NCI-H510A treated with DMSO at 0.1 percent for 48 hours (cell line): Measurements from ENCODE around the gene SMURF2.
"Not testable (repeated sequence)": the region's sequence is repeated elsewhere in the genome, so short reads cannot be mapped to it uniquely, and the experiment has no call there.

Source experiments
- DNase-seq: peaks from one replicate; lab custom pipeline; 2025; lab: John Stamatoyannopoulos, UW

Gene SMURF2

DNA sequence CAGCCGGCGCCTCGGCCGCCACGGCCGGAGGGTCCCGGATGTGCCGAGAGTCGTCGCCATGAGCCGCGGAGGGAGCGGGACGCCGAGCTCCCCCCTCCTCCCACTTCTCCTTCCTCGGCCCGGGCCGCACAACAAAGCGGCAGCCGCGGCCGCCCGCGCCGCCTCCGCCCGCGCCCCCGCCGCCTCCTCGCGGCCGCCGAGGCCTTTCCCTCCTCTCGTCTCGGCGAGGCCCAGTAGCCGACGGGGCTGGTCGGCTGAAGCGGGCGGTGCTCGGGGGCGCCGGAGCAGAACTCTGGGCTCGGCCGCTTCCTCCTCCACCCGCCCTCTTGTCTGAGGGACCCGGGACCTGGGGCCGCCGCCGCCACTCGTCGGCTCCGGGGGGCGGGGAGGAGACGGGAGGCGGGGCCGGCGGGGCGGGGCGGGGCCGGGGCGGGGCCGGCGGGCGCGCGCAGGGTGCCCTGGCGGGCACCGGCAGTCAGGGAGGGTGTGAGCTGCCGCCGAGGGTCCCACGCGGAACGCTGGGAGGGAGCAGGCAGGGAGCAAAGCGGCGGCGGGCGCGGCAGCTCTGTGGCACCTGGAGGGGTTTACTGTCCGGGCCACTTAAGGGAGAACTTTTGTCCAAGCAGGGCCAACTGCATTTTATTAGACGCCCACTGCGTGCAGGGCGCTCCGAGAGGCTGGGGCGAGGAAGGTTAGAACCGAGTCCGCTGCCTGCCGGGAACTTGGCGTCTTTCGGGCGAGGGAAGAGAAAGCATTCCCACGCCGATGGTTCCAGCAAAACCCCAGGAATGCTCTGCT, at the start of gene SMURF2:
SMURF2 (minus strand) TSS at position 332 of the 798 bp plus-strand sequence. CDS start 427 bp downstream, outside the sequence.
- peak; percentile 64 for DNase-seq

DNA sequence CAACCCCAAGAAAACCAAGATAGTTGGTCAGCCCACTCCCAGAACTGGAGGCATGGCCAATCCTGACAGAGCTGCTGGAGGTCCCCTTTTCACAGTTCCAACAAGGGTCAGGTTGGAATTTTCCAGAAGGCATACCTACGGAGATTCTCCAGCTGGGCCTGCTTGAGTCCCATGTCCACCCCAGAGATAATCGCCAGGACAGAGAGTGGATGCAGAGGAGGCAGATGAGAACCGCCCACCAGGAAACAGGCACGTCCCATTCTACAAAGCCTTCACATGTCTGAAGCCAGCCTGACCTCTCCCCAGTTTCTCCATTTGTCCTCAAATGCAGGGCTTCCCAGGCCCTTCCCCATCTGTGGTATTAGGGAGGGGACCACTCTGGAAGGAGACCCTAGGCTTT, 47.4 kb upstream of the SMURF2 start:
- no peak for DNase-seq

- DNase-seq: peak; percentile 27
These were observed 45.0 kb upstream of the SMURF2 start for GRCh38 chr17:64707050-64707591.

DNA sequence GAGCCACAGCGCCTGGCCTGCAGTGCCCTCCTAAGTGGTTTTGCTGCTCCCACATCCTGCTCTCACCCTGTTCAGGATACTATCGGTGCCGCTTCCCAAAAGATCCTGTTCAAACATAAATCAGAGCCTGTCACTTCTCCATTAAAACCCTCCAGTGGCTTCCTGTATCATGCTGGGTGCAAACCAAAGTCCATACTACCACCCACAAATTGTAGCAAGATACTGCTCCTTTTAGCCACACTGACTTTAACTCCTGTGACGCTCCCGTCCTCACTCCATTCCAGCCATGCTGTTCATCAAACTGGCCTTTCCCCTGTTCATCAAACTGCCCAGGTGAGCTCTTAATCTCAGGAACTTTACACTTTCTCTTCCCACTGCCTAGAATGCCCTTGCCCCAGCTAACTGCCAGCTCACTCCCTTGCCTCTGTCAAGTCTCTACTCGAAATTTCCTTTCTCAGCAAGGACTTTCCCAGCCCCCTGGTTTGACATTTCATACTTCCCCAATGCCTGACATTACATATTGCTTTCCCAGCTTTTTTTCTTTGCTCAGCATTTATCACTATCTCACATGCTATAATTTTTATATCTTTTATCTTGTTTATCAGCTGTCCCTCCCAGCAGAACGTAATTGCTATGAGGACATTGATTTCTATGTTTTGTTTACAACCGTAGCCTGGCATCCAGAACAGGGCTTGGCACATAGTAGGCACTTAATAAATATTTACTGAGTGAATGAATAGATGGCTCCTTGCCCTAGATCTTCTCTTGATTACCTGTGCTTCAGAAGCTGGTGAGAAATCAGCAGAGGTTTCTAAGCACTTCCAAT, 44.3 kb upstream of the SMURF2 start:
- DNase-seq: no peak

DNA sequence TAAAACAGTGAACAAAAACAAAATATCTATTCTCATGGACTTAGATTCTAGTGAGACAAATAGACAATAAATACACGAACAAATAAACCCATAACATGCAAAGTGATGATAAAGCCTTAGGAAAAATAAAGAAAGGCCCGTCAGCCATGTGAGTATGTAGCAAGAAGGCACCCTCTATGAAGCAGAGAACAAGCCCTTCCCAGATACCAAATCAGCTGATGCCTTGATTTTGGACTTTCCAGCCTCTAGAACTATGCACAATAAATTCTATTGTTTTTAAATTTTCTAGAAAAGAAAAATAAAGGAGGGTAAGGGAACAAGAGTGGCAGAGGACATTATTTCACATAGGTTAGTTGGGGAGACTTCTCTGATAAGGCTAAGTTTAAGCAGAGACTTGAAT, 40.7 kb upstream of the SMURF2 start:
- no peak for DNase-seq

- DNase-seq: no peak
These were observed 36.6 kb upstream of the SMURF2 start for GRCh38 chr17:64698725-64699124.

GRCh38 chr17:64694207-64694606, 32.1 kb upstream of the SMURF2 start:
- DNase-seq: no peak

GRCh38 chr17:64692187-64692586, 30.1 kb upstream of the SMURF2 start:
- DNase-seq: no peak

DNA sequence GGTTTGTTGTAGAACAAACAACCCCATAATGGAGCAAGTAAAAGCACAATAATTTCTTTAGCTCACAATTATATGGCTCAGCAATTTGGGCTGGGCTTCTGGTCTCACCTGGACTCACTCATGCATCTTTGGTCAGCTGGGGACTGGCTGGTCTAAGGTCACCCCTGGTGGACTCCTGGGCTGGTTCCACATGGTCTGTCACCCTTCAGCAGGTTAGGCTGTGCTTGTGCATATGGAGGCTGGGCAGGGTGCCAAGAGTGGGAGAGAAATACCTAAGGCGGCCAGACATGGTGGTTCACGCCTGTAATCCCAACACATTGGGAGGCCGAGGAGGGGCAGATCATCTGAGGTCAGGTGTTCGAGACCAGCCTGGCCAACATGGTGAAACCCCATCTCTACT, 27.0 kb upstream of the SMURF2 start:
- DNase-seq: no peak

DNA sequence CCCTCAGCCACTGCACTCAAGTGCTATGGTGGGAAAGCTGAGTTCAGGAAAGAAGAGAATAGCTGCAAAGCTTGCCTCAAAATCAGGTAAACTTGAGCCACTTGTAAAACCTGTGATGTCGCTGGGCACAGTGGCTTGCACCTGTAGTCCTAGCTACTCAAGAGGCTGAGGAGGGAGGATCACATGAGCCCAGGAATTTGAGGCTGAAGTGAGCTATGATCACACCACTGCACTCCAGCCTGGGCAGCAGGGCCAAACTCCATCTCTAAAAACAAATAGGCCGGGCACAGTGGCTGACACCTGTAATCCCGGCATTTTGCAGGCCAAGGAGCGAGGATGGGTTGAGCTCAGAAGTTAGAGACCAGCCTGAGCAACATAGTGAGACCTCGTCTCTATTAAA, 26.4 kb upstream of the SMURF2 start:
- no peak for DNase-seq

- DNase-seq: no peak
These were observed 25.9 kb upstream of the SMURF2 start for GRCh38 chr17:64687961-64688360.

- DNase-seq: no peak
These were observed 25.3 kb upstream of the SMURF2 start for GRCh38 chr17:64687376-64687775.

GRCh38 chr17:64686705-64687104, 24.6 kb upstream of the SMURF2 start:
- DNase-seq: no peak

GRCh38 chr17:64685705-64686104, 23.6 kb upstream of the SMURF2 start:
- peak; percentile 44 for DNase-seq

GRCh38 chr17:64683796-64684195, 21.7 kb upstream of the SMURF2 start:
- no peak for DNase-seq

- DNase-seq: no peak
These were observed 20.4 kb upstream of the SMURF2 start for GRCh38 chr17:64682261-64683181.

DNA sequence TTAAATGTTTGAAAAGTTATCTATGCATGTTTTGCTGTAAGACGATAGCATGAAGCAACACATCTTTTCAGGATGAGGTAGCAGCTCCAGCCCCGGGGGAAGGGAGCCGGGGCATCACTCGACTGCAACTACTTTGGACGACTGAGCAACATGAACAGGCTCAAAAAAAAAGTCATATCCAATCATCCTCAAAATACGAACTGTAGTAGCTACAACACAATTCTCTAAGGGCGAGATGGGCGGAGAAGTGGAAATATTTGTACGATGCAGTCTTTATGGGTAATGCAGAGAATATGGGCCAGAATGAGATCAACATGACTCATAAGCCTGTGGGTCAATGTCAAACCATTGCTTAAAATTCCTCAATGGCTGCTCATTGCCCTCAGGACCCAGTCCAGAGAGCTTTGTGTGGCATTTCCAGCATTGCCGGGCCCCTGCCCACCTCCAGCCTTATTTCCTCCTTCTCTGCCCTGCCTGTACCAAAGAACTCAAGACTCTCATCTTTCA, 17.7 kb upstream of the SMURF2 start:
- DNase-seq: no peak

- no peak for DNase-seq
These were observed 14.7 kb upstream of the SMURF2 start for GRCh38 chr17:64676763-64677162.

DNA sequence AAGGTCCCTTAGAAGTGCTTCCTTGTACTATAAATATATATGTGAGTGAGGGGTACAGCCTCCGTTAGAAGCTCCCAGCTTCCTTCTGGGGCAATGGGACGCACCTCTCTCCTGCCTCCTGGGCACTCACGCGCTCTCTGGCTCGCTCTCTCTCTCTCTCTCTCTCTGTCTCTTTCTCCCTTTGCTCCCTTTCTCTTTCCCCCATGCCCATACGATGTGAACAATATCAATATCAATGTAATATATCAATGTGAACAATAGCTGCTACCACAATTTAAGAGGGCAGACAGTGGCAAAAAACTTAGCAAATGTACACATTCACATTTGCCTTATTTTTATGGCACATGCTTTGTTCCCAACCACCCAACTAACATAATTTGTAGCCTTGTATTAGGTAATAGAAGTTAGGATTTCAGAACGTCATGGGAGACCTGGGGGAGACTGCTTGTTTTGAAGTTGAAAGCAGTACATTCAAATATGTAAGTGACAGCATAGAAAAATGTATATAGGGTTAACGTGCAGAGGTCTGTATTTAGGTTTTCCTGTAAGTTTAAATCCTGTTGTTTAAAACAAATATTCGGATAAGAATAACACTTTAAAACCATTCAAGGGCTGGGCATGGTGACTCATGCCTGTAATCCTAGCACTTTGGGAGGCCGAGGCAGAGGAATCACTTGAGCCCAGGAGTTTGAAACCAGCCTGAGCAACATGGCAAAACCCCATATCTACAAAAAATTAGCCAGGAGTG, 8.9 kb upstream of the SMURF2 start:
- not testable (repeated sequence) for DNase-seq

DNA sequence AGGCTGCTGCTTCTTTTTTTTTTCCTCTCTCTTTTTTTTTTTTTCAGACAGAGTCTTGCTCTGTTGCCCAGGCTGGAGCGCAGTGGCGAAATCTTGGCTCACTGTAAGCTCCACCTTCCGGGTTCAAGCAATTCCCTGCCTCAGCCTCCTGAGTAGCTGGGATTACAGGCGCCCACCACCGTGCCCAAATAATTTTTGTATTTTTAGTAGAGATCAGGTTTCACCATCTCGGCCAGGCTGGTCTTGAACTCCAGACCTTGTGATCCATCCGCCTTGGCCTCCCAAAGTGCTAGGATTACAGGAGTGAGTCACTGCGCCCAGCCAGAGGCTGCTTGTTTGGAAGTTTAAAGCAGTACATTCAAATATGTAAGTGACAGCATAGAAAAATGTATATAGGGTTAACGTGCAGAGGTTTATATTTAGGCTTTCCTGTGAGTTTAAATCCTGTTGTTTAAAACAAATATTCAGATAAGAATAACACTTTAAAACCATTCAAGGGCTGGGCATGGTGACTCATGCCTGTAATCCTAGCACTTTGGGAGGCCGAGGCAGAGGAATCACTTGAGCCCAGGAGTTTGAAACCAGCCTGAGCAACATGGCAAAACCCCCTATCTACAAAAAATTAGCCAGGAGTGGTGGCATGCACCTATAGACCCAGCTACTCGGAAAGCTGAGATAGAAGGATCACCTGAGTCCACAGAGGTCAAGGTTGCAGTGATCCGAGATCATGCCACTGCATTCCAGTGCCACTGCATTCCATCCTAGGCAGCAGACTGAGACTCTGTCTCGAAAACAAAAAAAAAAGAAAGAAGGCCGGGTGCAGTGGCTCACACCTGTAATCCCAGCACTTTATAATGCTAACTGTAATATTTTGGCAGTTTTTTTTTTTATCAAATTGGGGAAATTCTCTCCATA, 6.0 kb upstream of the SMURF2 start:
- not testable (repeated sequence) for DNase-seq
